RPMI7951 (cell line): ENCODE data around the gene SAPCD1. TPM values are rescaled to one million over a fixed set of nuclear protein-coding genes. Genes with fewer than 3 reads are reported as not detected.
A peak's percentile ranks its signal among the peaks of the same experiment; 100 is the strongest.

Experiments used
- DNase-seq: peaks from one replicate; pipeline ENCODE4 v3.0.0-alpha.2; 2012; ENCODE audit warnings: low read depth
- total RNA-seq: library from RNA; depleted of rRNA; stranded (reverse); fragments of >200 nt; shearing (Covaris generic); gene quantifications from 2 replicates; pipeline ENCODE4 v1.2.3, GENCODE V29; 2014

Gene SAPCD1
- total RNA-seq, 1 experiment from 2014 or later, result 0.72 TPM

GRCh38 chr6:31729515-31729978 is 32.9 kb upstream of the SAPCD1 start:
- DNase-seq, result peak; percentile 87

GRCh38 chr6:31729979-31730630 is 32.4 kb upstream of the SAPCD1 start:
- peak; percentile 88 for DNase-seq

- DNase-seq, result no peak
Observed at GRCh38 chr6:31730631-31731086, 31.8 kb upstream of the SAPCD1 start.

- DNase-seq, result no peak
Observed at GRCh38 chr6:31732029-31732428, 30.4 kb upstream of the SAPCD1 start.

GRCh38 chr6:31733734-31734133 is 28.7 kb upstream of the SAPCD1 start:
- no peak for DNase-seq

- DNase-seq, result no peak
Observed at GRCh38 chr6:31734247-31734820, 28.1 kb upstream of the SAPCD1 start.

GRCh38 chr6:31734821-31735406 is 27.5 kb upstream of the SAPCD1 start:
- DNase-seq, result peak; percentile 80

- DNase-seq, result peak; percentile 88
Observed at GRCh38 chr6:31736021-31736767, 26.3 kb upstream of the SAPCD1 start, which contains the start of gene CLIC1. Gene CLIC1, minus strand, starts transcription at chr6:31736530. Its CDS starts 230 bp downstream, at chr6:31736300.

GRCh38 chr6:31736768-31737314 is 25.6 kb upstream of the SAPCD1 start:
- DNase-seq, result no peak

- DNase-seq, result peak; percentile 11
Observed at GRCh38 chr6:31737315-31737990, 25.0 kb upstream of the SAPCD1 start.

- DNase-seq, result peak; percentile 89
Observed at GRCh38 chr6:31737991-31738979, 24.2 kb upstream of the SAPCD1 start.

- DNase-seq, result peak; percentile 100
Observed at GRCh38 chr6:31739639-31740396, 22.6 kb upstream of the SAPCD1 start, which contains the start of gene MSH5. Gene MSH5, plus strand, starts transcription at chr6:31740005. Its CDS starts 462 bp downstream, at chr6:31740467.

- no peak for DNase-seq
Observed at GRCh38 chr6:31740397-31741223, 21.8 kb upstream of the SAPCD1 start.

- DNase-seq, result no peak
Observed at GRCh38 chr6:31741815-31742214, 20.6 kb upstream of the SAPCD1 start.

- DNase-seq, result no peak
Observed at GRCh38 chr6:31742894-31743293, 19.6 kb upstream of the SAPCD1 start.

- DNase-seq, result no peak
Observed at GRCh38 chr6:31744422-31744821, 18.0 kb upstream of the SAPCD1 start.

- DNase-seq, result no peak
Observed at GRCh38 chr6:31749301-31750036, 13.0 kb upstream of the SAPCD1 start.
